Measurements from ENCODE around the gene HDAC4. TPM values are rescaled to one million over a fixed set of nuclear protein-coding genes. Genes with fewer than 3 reads are reported as not detected.

HDAC4 gene
- polyA plus RNA-seq, 1 donor = 20.2 TPM

GRCh38 chr2:239137898-239138283 is 262.9 kb downstream of the HDAC4 start:
- no peak for DNase-seq

GRCh38 chr2:239137165-239137897 is 263.5 kb downstream of the HDAC4 start:
- DNase-seq = no peak

GRCh38 chr2:239136762-239137161 is 264.1 kb downstream of the HDAC4 start:
- DNase-seq = no peak

GRCh38 chr2:239136203-239136602 is 264.6 kb downstream of the HDAC4 start:
- DNase-seq = no peak

GRCh38 chr2:239135531-239135930 is 265.3 kb downstream of the HDAC4 start:
- no peak for DNase-seq

GRCh38 chr2:239133945-239134570 is 266.8 kb downstream of the HDAC4 start:
- DNase-seq = no peak

- DNase-seq = no peak
Measured at GRCh38 chr2:239132786-239133185, 268.0 kb downstream of the HDAC4 start.

- DNase-seq = no peak
Measured at GRCh38 chr2:239132156-239132709, 268.6 kb downstream of the HDAC4 start.

GRCh38 chr2:239131521-239131920 is 269.3 kb downstream of the HDAC4 start:
- DNase-seq = no peak

GRCh38 chr2:239130786-239131325 is 270.0 kb downstream of the HDAC4 start:
- no peak for DNase-seq

GRCh38 chr2:239130041-239130440 is 270.8 kb downstream of the HDAC4 start:
- no peak for DNase-seq

- DNase-seq = no peak
Measured at GRCh38 chr2:239129147-239129920, 271.5 kb downstream of the HDAC4 start.

- no peak for DNase-seq
Measured at GRCh38 chr2:239128706-239129105, 272.1 kb downstream of the HDAC4 start.

GRCh38 chr2:239127513-239127912 is 273.3 kb downstream of the HDAC4 start:
- no peak for DNase-seq

- DNase-seq = no peak
Measured at GRCh38 chr2:239125726-239126675, 274.8 kb downstream of the HDAC4 start.

GRCh38 chr2:239124152-239124899 is 276.5 kb downstream of the HDAC4 start:
- no peak for DNase-seq

GRCh38 chr2:239122421-239123110 is 278.3 kb downstream of the HDAC4 start:
- no peak for DNase-seq

GRCh38 chr2:239121600-239122012 is 279.2 kb downstream of the HDAC4 start:
- DNase-seq = no peak

GRCh38 chr2:239120664-239121063 is 280.2 kb downstream of the HDAC4 start:
- no peak for DNase-seq

Data from hindlimb muscle (tissue), 1 donor.